Stimulated activated CD4-positive, alpha-beta T cell treated with anti-CD3 and anti-CD28 coated beads, Interleukin-12 subunit alpha, Interleukin-12 subunit beta, amount 100 ng/mL, for 48 hours (primary cell): ENCODE measurements around the gene PLCB1.
A peak's percentile ranks its signal among the peaks of the same experiment; 100 is the strongest.

Experiments
- DNase-seq, 3 donors: peaks; one replicate each; pipeline ENCODE4 v3.0.0-alpha.2; 2020; ENCODE audit warnings: low read depth in 2 of 3, low spot score in 1 of 3

The PLCB1 gene

GRCh38 chr20:8749101-8749500, 617.0 kb downstream of the PLCB1 start:
- DNase-seq: no peak

- DNase-seq: no peak
Measured at GRCh38 chr20:8749986-8750385, 617.9 kb downstream of the PLCB1 start.

GRCh38 chr20:8755340-8756118, 623.5 kb downstream of the PLCB1 start:
- no peak for DNase-seq

GRCh38 chr20:8756410-8756809, 624.3 kb downstream of the PLCB1 start:
- no peak for DNase-seq

GRCh38 chr20:8757146-8757545, 625.1 kb downstream of the PLCB1 start:
- DNase-seq: no peak

GRCh38 chr20:8764344-8764962, 632.4 kb downstream of the PLCB1 start:
- DNase-seq: no peak

GRCh38 chr20:8766868-8767390, 634.9 kb downstream of the PLCB1 start:
- no peak for DNase-seq

- DNase-seq: no peak
Measured at GRCh38 chr20:8774412-8774811, 642.3 kb downstream of the PLCB1 start.

GRCh38 chr20:8777911-8778310, 645.8 kb downstream of the PLCB1 start:
- DNase-seq: no peak

- no peak for DNase-seq
Measured at GRCh38 chr20:8778387-8778786, 646.3 kb downstream of the PLCB1 start.

- no peak for DNase-seq
Measured at GRCh38 chr20:8780915-8781314, 648.8 kb downstream of the PLCB1 start.

- no peak for DNase-seq
Measured at GRCh38 chr20:8782804-8783203, 650.7 kb downstream of the PLCB1 start.

- DNase-seq: no peak
Measured at GRCh38 chr20:8783734-8784133, 651.7 kb downstream of the PLCB1 start.

- DNase-seq: no peak
Measured at GRCh38 chr20:8786383-8786782, 654.3 kb downstream of the PLCB1 start.

GRCh38 chr20:8787090-8787489, 655.0 kb downstream of the PLCB1 start:
- DNase-seq: no peak

GRCh38 chr20:8788275-8788674, 656.2 kb downstream of the PLCB1 start:
- no peak for DNase-seq

- DNase-seq: no peak
Measured at GRCh38 chr20:8788831-8789230, 656.8 kb downstream of the PLCB1 start.

- peak in 1 of 3 donors; percentile 1 for DNase-seq
Measured at GRCh38 chr20:8790442-8791074, 658.5 kb downstream of the PLCB1 start.

- DNase-seq: no peak
Measured at GRCh38 chr20:8795404-8795803, 663.3 kb downstream of the PLCB1 start.

- no peak for DNase-seq
Measured at GRCh38 chr20:8796088-8796660, 664.1 kb downstream of the PLCB1 start.

- DNase-seq: no peak
Measured at GRCh38 chr20:8798505-8798904, 666.4 kb downstream of the PLCB1 start.

- no peak for DNase-seq
Measured at GRCh38 chr20:8800089-8800488, 668.0 kb downstream of the PLCB1 start.
